Body of pancreas (tissue), 4 donors: Measurements from ENCODE around the gene LHX5. TPM values are rescaled to one million over a fixed set of nuclear protein-coding genes. Genes with fewer than 3 reads are reported as not detected.

Experiments
- ATAC-seq: fragments of 150-250 bp; one replicate; pipeline ENCODE4 v1.9.1; 2016
- DNase-seq, 4 donors: peaks; one replicate each; pipeline ENCODE4 v3.0.0-alpha.2; 2019
- H3K27ac ChIP-seq, 4 donors: fragments of 200-600 bp; sonication (generic); 1 replicate in 3 of 4; 2 replicates in 1 of 4; pipeline versions ENCODE4 v1.5.1 to v1.6.1; 2016 to 2019; ENCODE audit warnings: mild to moderate bottlenecking in 1 of 4, mixed read lengths in 1 of 4, moderate library complexity in 1 of 4
- H3K27me3 ChIP-seq, 2 donors: fragments of 200-600 bp; sonication (generic); one replicate each; pipeline ENCODE4 v1.6.0; 2016; ENCODE audit warnings: mild to moderate bottlenecking in 1 of 2
- H3K36me3 ChIP-seq, 2 donors: fragments of 200-600 bp; sonication (generic); replicated peaks in 1 of 2; 2 replicates each; pipeline ENCODE4 v1.5.1; 2016; ENCODE audit warnings: low read depth in 2 of 2; ENCODE audit not compliant: insufficient read depth in 1 of 2
- H3K4me1 ChIP-seq: fragments of 200-600 bp; sonication (generic); one replicate; pipeline ENCODE4 v1.6.0; 2016
- H3K4me3 ChIP-seq, 2 donors: fragments of 200-600 bp; sonication (generic); 1 replicate in 1 of 2; 2 replicates in 1 of 2; pipeline ENCODE4 v1.5.1; 2016 to 2019
- H3K9me3 ChIP-seq, 3 donors: fragments of 200-600 bp; sonication (generic); 1 replicate in 2 of 3; 2 replicates in 1 of 3; pipeline ENCODE4 v1.5.1; 2016
- POLR2A ChIP-seq, 3 donors: fragments of 450-650 bp; IDR thresholded peaks; one replicate each; pipeline ENCODE4 v1.6.1; 2016; ENCODE audit warnings: antibody characterized with exemption in 3 of 3, mild to moderate bottlenecking in 2 of 3
- WGBS, 2 donors: methylation state at CpG; one replicate each; pipeline ENCODE4 v1.1.5; 2017; 5-methylcytosine and 5-hydroxymethylcytosine counted together
- intact Hi-C: fragments of 100-400 bp; cut with DNase I; formaldehyde crosslinking; loops from one replicate; pipeline ENCODE4 v1.15.1; 2023
- total RNA-seq, 2 donors: library from RNA; depleted of rRNA; stranded (reverse); fragments of >200 nt; gene quantifications; one replicate each; pipeline ENCODE4 v1.1.0, GENCODE V29; 2016
- TF ChIP-seq, protein P1 (sequence below), 7 experiments: fragments of 450-650 bp in 4 of 7; fragments of 200-600 bp in 3 of 7; sonication (generic) in 3 of 7; IDR thresholded peaks; one replicate each; pipeline ENCODE4 v1.5.1; 2016 to 2019; ENCODE audit warnings: antibody characterized with exemption in 7 of 7

LHX5 gene
- total RNA-seq, 2 donors from 2014 or later = not detected

DNA sequence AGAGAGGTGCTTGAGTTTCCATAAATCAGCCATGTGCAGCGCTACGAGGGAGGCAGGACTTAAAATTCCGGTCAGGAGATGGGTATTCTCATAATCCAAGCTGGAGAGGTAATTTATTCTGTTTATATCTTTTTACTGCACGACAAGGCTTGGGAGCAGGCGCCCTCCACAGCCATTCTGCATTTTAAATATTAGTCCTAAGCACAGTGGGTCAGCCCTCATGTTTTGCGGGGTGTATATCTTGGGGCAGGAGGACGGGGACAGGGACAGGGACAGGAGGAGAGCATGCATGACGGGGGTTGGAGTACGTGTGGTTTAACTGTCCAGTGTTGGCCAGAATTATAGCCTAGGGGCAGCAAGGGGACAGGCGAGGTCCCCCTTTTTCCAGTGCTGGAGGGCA is 14.5 kb downstream of the LHX5 start:
- Histone ChIP-seq H3K4me1 (peaks cover under 1% of the 10 kb centered on the region), H3K27me3 (peaks cover 0 to 2% of the 10 kb centered on the region in 2 donors), H3K36me3 (no peaks in the 10 kb centered on the region), H3K4me3 (no peak overlapping the region), H3K27ac (no peak overlapping the region), H3K9me3 (no peaks in the 10 kb centered on the region)
- WGBS, 2 donors = 57 to 64% methylated on average over 10 of the region's 10 CpGs
- intact Hi-C loops = no loop called here
- TF ChIP-seq, protein P1, sequence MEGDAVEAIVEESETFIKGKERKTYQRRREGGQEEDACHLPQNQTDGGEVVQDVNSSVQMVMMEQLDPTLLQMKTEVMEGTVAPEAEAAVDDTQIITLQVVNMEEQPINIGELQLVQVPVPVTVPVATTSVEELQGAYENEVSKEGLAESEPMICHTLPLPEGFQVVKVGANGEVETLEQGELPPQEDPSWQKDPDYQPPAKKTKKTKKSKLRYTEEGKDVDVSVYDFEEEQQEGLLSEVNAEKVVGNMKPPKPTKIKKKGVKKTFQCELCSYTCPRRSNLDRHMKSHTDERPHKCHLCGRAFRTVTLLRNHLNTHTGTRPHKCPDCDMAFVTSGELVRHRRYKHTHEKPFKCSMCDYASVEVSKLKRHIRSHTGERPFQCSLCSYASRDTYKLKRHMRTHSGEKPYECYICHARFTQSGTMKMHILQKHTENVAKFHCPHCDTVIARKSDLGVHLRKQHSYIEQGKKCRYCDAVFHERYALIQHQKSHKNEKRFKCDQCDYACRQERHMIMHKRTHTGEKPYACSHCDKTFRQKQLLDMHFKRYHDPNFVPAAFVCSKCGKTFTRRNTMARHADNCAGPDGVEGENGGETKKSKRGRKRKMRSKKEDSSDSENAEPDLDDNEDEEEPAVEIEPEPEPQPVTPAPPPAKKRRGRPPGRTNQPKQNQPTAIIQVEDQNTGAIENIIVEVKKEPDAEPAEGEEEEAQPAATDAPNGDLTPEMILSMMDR (IDR thresholded peaks at IDR 0.05) = no peak
- no peak for TF ChIP-seq POLR2A (IDR thresholded peaks at IDR 0.05)
- DNase-seq (no peak), ATAC-seq (no peak)

DNA sequence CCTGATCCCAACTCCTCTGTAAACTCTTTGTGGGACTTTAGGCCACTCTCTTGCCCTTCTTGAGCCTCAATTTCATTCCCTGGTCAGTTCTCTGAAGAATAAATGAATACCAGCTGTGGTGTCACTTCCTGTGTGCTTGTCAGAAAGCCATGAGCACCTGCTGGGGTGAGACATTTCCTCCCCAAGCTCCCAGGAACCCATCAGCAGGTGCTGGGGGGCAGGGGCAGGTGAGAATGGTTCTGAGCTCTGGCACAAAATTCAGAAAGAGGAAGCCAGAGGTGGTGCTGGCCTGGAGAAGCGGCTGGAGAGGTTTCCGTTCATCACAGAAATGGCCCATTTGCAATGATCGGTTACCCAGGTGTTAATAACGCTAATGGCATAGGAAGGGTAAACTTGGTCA is 14.9 kb downstream of the LHX5 start:
- intact Hi-C loops = no loop called here
- WGBS, 2 donors = 65 to 66% methylated on average over 4 of the region's 4 CpGs
- H3K9me3 ChIP-seq = no peaks in the 10 kb centered on the region
- no peaks in the 10 kb centered on the region for H3K36me3 ChIP-seq
- H3K27me3 ChIP-seq = no peaks in the 10 kb centered on the region
- no peak overlapping the region for H3K4me3 ChIP-seq
- TF ChIP-seq POLR2A (IDR thresholded peaks at IDR 0.05) = no peak
- TF ChIP-seq, protein P1 (IDR thresholded peaks at IDR 0.05) = no peak
- no peak overlapping the region for H3K27ac ChIP-seq
- no peaks in the 10 kb centered on the region for H3K4me1 ChIP-seq
- no peak for DNase-seq
- no peak for ATAC-seq

- Histone ChIP-seq H3K27me3 (no peaks in the 10 kb centered on the region), H3K27ac (no peak overlapping the region), H3K36me3 (no peaks in the 10 kb centered on the region), H3K9me3 (no peaks in the 10 kb centered on the region), H3K4me1 (no peaks in the 10 kb centered on the region), H3K4me3 (no peak overlapping the region)
- DNase-seq (no peak), ATAC-seq (no peak)
- intact Hi-C loops = no loop called here
- TF ChIP-seq, protein P1 (IDR thresholded peaks at IDR 0.05) = no peak
- TF ChIP-seq POLR2A (IDR thresholded peaks at IDR 0.05) = no peak
- 88 to 97% methylated on average over 2 of the region's 2 CpGs for WGBS, 2 donors
Measured at GRCh38 chr12:113456199-113456598, 15.5 kb downstream of the LHX5 start.

DNA sequence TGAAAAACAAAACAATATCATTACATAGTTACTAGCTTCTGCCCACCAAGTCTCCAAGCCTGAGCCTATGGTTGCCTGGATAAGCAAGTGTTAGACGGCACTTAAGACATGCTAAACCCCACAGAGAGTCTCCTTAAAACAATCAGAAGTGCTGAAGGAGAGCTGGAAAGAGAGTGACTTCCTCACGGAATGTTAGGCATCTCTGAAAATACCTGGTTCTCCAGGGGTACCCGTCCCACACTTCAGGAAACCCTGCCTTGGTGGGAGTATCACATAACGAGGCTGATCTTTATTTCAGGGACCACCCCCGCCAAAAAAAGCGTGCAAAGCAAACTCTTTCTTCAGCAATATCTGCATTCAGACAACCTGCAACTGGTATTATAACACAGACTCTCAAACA is 18.3 kb downstream of the LHX5 start:
- no peaks in the 10 kb centered on the region for H3K27me3 ChIP-seq
- no peaks in the 10 kb centered on the region for H3K36me3 ChIP-seq
- H3K4me3 ChIP-seq = no peak overlapping the region
- H3K4me1 ChIP-seq = no peaks in the 10 kb centered on the region
- H3K27ac ChIP-seq = no peak overlapping the region
- H3K9me3 ChIP-seq = no peaks in the 10 kb centered on the region
- ATAC-seq = no peak
- intact Hi-C loops = no loop called here
- WGBS, 2 donors = 29 to 30% methylated on average over 6 of the region's 6 CpGs
- DNase-seq = no peak
- no peak for TF ChIP-seq POLR2A (IDR thresholded peaks at IDR 0.05)
- TF ChIP-seq, protein P1 (IDR thresholded peaks at IDR 0.05) = no peak

GRCh38 chr12:113452458-113452857 is 19.2 kb downstream of the LHX5 start:
- H3K4me1 ChIP-seq = no peaks in the 10 kb centered on the region
- H3K27me3 ChIP-seq = no peaks in the 10 kb centered on the region
- H3K27ac ChIP-seq = no peak overlapping the region
- TF ChIP-seq, protein P1 (IDR thresholded peaks at IDR 0.05) = no peak
- no peak for TF ChIP-seq POLR2A (IDR thresholded peaks at IDR 0.05)
- intact Hi-C loops = no loop called here
- DNase-seq (no peak), ATAC-seq (no peak)
- no peaks in the 10 kb centered on the region for H3K36me3 ChIP-seq
- H3K9me3 ChIP-seq = no peaks in the 10 kb centered on the region
- H3K4me3 ChIP-seq = no peak overlapping the region
- 77 to 81% methylated on average over 2 of the region's 2 CpGs for WGBS, 2 donors
